Pulmonary artery endothelial cell (primary cell): ENCODE data around the gene VPS16. TPM values are rescaled to one million over a fixed set of nuclear protein-coding genes. Genes with fewer than 3 reads are reported as not detected.

Source experiments
- DNase-seq: peaks from one replicate; pipeline ENCODE4 v3.0.0-alpha.2; 2011; ENCODE audit warnings: low read depth, low spot score
- total RNA-seq: library from RNA; depleted of rRNA; stranded (reverse); fragments of >200 nt; gene quantifications from 2 replicates; pipeline ENCODE4 v1.2.3, GENCODE V29; 2014

VPS16 gene
- total RNA-seq, 1 donor from 2014 or later = 43.8 TPM

DNA sequence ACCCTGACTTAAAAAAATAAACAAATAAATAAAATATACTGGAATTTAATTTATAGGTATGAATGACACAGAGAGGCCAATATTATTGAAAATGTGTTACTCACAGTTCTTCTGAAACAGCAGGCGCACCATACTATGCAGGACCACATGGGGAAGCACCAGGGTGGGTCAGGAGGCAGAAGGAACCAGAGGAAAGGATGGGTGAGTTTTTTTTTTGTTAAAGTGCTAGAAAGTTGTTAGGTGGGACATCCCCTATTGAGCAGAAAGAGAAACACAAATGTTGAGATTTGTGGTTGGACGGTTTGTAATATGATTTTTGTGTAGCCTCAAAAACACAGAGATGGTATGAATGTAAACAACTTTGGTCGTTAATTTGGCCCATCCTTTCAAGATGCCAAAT, 58.7 kb downstream of the VPS16 start:
- no peak for DNase-seq

DNA sequence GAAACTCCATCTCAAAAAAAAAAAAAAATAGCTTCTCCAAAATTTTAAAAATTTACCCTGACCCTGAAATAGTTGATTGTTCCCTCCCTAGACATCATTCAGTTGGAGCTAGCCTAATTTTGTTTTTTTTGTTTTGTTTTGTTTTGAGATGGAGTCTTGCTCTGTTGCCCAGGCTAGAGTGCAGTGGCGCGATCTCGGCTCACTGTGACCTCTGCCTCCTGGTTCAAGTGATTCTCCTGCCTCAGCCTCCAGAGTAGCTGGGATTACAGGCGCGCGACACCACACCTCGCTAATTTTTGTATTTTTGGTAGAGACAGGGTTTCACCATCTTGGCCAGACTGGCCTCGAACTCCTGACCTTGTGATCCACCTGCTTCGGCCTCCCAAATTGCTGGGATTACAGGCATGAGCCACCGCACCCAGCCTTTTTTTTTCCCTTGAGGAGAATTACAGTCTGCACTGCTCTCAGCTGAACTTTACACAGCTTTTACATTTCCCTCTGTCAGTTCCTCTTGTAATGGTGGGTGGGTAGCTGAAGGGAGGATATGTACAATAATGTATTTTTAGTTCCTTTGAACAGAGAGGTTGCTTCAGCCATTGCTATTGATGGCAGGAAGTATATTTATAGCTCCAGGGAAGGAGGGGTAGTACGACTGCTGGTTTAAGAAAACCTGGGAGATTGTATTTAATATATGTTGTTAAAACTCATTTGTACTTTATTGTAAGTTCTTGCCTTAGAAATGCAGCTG, 60.5 kb downstream of the VPS16 start:
- DNase-seq = no peak

DNA sequence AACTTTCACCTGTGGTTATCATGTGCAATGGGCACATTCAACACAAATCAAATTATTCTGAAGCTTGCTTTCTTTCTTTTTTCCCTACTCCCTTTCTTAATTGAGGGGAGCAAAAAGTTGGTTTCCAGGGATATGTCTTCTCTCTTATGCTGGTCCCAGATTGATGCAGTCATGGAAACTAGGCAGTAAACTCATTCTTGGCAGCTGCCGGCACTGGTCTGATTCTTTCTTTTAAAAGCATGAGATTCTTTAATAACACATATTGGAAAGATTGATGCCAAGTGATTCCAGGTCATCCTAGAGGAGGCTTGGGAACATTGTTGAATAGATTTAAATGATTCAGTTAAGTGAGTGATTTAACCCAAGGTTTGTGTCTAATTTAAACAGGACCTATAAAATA, 61.7 kb downstream of the VPS16 start:
- no peak for DNase-seq

DNA sequence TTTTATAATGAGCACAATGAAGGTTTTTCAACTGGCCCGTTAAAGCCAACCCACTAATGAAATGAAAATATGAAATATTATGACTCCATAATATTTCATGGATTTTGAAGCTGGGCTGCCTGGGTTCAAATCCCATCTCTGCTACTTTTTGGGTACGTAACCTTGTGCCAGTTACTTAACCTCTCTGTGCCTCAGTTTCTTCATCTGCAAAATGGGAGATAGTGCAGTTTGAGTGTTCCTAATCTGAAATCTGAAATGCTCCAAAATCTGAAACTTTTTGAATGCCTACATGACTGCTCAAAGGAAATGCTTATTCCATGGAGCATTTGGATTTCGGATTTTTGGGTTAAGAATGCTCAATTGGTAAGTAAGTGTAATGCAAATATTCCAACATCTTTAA, 62.3 kb downstream of the VPS16 start:
- no peak for DNase-seq

DNA sequence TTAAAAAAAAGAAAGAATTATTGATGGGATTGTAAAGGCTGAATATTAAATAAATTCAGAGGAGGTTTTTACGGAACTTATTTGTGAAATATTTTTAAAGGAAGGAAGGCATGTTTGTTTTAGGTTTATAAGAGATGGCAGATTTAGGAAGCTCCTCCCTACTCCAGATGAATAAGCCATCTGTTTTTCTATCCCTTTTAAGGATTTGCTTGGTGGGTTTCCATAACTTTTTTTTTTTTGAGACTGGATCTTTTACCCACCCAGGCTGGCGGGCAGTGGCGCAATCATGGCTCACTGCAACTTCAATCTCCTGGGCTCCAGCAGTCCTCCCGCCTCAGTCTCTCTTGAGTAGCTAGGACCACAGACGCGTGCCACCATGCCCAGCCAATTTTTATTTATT, 63.1 kb downstream of the VPS16 start:
- DNase-seq = no peak

DNA sequence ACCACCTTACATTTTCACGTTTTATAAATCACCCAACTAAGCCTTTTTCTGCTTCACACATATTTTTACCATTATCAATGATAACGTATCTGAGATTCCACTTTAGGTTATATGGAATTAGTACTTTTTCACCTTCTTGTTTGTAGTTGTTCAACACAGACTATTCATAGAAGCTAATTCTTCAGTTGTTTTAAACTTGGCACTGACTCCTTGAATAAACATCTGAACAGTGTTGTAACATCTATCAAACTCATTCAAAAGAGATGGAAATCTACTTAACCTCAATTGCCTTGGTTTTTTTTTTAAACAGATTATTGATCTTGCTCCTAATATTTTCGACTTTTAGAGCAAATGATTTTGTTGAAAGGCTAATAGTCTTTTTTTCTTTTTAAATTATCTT, 67.0 kb downstream of the VPS16 start:
- DNase-seq = no peak

DNA sequence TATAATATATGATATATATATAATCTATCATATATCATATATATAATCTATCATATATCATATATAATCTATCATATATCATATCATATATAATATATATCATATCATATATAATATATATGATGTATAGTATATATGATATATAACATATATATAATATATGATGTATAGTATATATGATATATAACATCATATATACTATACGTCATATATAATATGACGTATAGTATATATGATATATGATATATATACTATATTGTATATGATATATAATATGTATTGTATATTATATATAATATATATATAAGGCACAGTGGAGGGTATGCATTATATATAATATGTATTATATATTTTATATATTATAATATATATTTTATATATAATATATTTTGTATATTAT, 69.4 kb downstream of the VPS16 start:
- DNase-seq = no peak

DNA sequence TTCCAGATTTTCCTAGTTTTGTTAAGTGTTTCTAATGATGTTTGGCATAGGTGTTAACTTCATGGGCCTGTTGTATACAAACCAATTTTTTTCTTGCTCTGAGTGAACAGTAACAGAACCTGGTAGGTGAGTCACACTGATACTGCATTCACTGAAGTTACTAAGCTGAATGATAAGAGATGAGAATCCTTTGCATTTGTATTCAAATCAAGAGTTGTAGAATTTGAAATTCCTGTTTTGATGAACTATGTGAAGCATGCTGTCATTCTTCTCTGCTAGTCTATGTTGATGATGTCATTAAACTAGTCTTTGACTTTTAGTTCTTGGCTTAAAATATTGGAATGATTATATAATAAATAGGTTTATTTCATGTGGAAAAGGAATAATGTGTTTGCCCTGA, 70.7 kb downstream of the VPS16 start:
- DNase-seq = no peak

DNA sequence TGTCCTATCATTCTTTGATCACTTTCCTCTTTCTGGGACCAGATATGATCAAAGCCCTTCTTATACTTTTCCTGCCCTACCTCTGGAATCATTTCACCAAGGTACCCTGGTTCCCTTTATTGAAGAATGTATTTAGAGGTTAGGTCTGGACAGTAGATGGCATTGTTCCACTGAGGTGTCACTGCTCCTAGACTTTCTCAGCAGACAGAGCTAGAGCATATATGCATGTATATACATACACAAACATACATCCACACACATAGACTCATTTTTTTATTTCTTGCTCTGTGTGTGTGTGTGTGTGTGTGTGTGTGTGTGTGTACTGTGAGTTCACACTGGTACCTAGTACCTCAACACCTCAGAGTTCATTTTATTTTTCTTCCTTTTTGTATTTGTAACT, 73.6 kb downstream of the VPS16 start:
- DNase-seq = no peak

Other genes starting within 250 kb of the VPS16 start
- gene NOP56, start 188.1 kb upstream of the VPS16 start, total RNA-seq = 240 and 241 TPM in 2 replicates
- gene IDH3B, start 176.5 kb upstream of the VPS16 start, total RNA-seq = 121 and 141 TPM in 2 replicates
- gene EBF4, start 148.0 kb upstream of the VPS16 start, total RNA-seq = 1.8 and 2.0 TPM in 2 replicates
- 0.26 and 0.74 TPM in 2 replicates for gene CPXM1, start 40.1 kb upstream of the VPS16 start, total RNA-seq
- gene C20orf141, start 25.8 kb upstream of the VPS16 start, total RNA-seq = not detected in 2 replicates
- gene TMEM239, start 24.4 kb upstream of the VPS16 start, total RNA-seq = not detected in 2 replicates
- 10.9 and 18.5 TPM in 2 replicates for gene PCED1A, start 90 bp upstream of the VPS16 start, total RNA-seq
- 27.5 and 29.1 TPM in 2 replicates for gene PTPRA, start 32.7 kb downstream of the VPS16 start, total RNA-seq
- 0.21 TPM in 1 of 2 replicates, not detected in the other for gene GNRH2, start 202.9 kb downstream of the VPS16 start, total RNA-seq
- gene MRPS26, start 205.3 kb downstream of the VPS16 start, total RNA-seq = 55.4 and 57.9 TPM in 2 replicates
- gene OXT, start 230.9 kb downstream of the VPS16 start, total RNA-seq = not detected in 2 replicates
- not detected in 2 replicates for gene AVP, start 244.0 kb downstream of the VPS16 start, total RNA-seq